GM21723 (cell line): ENCODE results near the gene CERS6.
"Not testable (repeated sequence)": the region's sequence is repeated elsewhere in the genome, so short reads cannot be mapped to it uniquely, and the experiment has no call there.

ENCODE experiments used
- ATAC-seq: cut with Tn5 transposase; IDR thresholded peaks from one replicate; pipeline ENCODE4 v1.9.1; 2021; ENCODE audit warnings: mild to moderate bottlenecking, moderate library complexity; ENCODE audit not compliant: unreplicated experiment

CERS6 gene

GRCh38 chr2:168455645-168456520 is at the start of gene CERS6:
Gene CERS6 (plus strand): TSS chr2:168456272. CDS start chr2:168456449, 177 bp downstream.
- ATAC-seq, result peak; percentile 91

GRCh38 chr2:168412301-168412700 is 43.8 kb upstream of the CERS6 start:
- not testable (repeated sequence) for ATAC-seq

GRCh38 chr2:168413101-168413500 is 43.0 kb upstream of the CERS6 start:
- ATAC-seq, result not testable (repeated sequence)

- ATAC-seq, result no peak
Measured at GRCh38 chr2:168416555-168416954, 39.5 kb upstream of the CERS6 start.

GRCh38 chr2:168422584-168422983 is 33.5 kb upstream of the CERS6 start:
- peak; percentile 79 for ATAC-seq

- no peak for ATAC-seq
Measured at GRCh38 chr2:168424112-168424951, 31.7 kb upstream of the CERS6 start.

GRCh38 chr2:168424971-168425370 is 31.1 kb upstream of the CERS6 start:
- ATAC-seq, result no peak

- no peak for ATAC-seq
Measured at GRCh38 chr2:168426861-168427260, 29.2 kb upstream of the CERS6 start.

GRCh38 chr2:168427451-168427850 is 28.6 kb upstream of the CERS6 start:
- ATAC-seq, result no peak

GRCh38 chr2:168428431-168428830 is 27.6 kb upstream of the CERS6 start:
- ATAC-seq, result no peak

- no peak for ATAC-seq
Measured at GRCh38 chr2:168429988-168430387, 26.1 kb upstream of the CERS6 start.

GRCh38 chr2:168430431-168430830 is 25.6 kb upstream of the CERS6 start:
- ATAC-seq, result no peak

GRCh38 chr2:168431301-168432024 is 24.6 kb upstream of the CERS6 start:
- no peak for ATAC-seq

- ATAC-seq, result no peak
Measured at GRCh38 chr2:168432100-168432499, 24.0 kb upstream of the CERS6 start.

GRCh38 chr2:168432565-168433186 is 23.4 kb upstream of the CERS6 start:
- peak; percentile 78 for ATAC-seq

- ATAC-seq, result no peak
Measured at GRCh38 chr2:168433527-168433926, 22.5 kb upstream of the CERS6 start.

- no peak for ATAC-seq
Measured at GRCh38 chr2:168434146-168434545, 21.9 kb upstream of the CERS6 start.

GRCh38 chr2:168436840-168437239 is 19.2 kb upstream of the CERS6 start:
- no peak for ATAC-seq

- no peak for ATAC-seq
Measured at GRCh38 chr2:168438553-168438952, 17.5 kb upstream of the CERS6 start.

- no peak for ATAC-seq
Measured at GRCh38 chr2:168439536-168439935, 16.5 kb upstream of the CERS6 start.
